Measurements from ENCODE around the gene ACTR2. TPM values are rescaled to one million over a fixed set of nuclear protein-coding genes. Genes with fewer than 3 reads are reported as not detected.

ACTR2 gene
- total RNA-seq, 1 experiment from 2014 or later: 246 TPM

DNA sequence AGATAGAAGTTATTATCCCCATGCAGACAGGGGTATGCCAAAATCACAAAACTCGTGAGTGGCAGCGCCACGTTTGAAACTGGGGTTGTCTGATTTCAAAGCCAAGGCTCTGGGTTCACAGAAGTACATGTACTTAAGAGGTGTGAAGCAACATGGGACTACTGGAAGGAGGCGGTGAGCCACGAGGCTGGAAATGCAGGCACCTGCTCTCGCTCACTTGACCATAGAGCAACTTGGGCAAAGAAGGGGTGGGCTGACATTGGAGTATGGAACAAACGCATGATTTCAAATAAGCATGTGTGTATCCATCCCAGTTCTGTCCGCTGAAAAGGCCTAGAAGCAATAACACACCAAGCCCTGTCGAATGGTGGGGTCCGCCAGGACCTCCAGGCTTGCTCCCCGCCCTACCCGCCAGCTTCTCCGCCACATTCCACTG is 593 bp upstream of the ACTR2 start:
- CTCF ChIA-PET: interaction anchor here (0.7 kb wide), 3 partner anchors 97 to 218 kb away, joined by 5 to 14 read pairs (median 7); partner anchors contain the start of genes CEP68 and RAB1A
- H3K36me3 ChIP-seq (ENCODE audit: low read depth): peaks cover 5% of the 10 kb centered on the region; the same call in 1 of the 2 replicates

DNA sequence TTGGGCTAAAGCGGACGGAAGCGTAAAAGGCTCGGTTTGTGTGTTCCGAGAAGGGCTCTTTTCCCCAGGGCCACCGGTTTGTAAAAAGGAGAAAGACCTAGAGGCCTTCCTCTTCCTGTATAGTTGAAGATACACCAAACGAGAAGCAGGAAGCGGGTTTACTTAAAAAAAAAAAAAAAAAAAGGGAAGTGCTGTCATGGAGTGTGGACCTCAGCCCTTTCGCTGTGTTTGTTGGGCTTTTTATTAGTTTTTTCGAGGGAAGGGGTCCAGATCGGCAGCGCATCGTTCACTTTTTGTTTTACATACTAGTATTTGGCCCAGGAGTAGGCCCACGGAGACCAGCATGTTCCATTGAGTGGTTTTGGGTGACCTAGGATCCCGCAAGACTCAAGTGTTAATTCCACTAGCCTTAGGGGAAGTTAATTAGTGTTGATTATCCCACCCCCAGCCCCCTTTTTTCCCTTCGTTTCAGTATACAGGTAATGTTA is 676 bp downstream of the ACTR2 start:
- POLR2A ChIA-PET (ENCODE audit: unreplicated experiment): no interaction called here
- Histone ChIP-seq H3K4me2 (peak overlapping the region; percentile 94), H3K79me2 (ENCODE audit: low read depth) (peaks cover 75% of the 10 kb centered on the region), H2AFZ (peak overlapping the region; percentile 98), H3F3A (ENCODE audit: insufficient read depth, low read depth) (peaks cover 10% of the 10 kb centered on the region), H3K27me3 (ENCODE audit: insufficient read depth, low read depth) (no peaks in the 10 kb centered on the region), H3K4me1 (replicated peaks; ENCODE audit: insufficient read depth) (peaks cover 49% of the 10 kb centered on the region), H3K4me3 (peak overlapping the region; percentile 80), H4K20me1 (ENCODE audit: insufficient read depth) (peaks cover 35% of the 10 kb centered on the region), H3K36me3 (ENCODE audit: low read depth) (peaks cover 8% of the 10 kb centered on the region; the same call in 1 of the 2 replicates), H3K9me3 (ENCODE audit: insufficient read depth, low read depth) (no peaks in the 10 kb centered on the region), H3K9me2 (ENCODE audit: insufficient read depth) (no peaks in the 10 kb centered on the region), H3K27ac (peak overlapping the region; percentile 88)
- BruUV-seq (replicated peaks): TSS peak; percentile 52
- TF ChIP-seq, protein P1, sequence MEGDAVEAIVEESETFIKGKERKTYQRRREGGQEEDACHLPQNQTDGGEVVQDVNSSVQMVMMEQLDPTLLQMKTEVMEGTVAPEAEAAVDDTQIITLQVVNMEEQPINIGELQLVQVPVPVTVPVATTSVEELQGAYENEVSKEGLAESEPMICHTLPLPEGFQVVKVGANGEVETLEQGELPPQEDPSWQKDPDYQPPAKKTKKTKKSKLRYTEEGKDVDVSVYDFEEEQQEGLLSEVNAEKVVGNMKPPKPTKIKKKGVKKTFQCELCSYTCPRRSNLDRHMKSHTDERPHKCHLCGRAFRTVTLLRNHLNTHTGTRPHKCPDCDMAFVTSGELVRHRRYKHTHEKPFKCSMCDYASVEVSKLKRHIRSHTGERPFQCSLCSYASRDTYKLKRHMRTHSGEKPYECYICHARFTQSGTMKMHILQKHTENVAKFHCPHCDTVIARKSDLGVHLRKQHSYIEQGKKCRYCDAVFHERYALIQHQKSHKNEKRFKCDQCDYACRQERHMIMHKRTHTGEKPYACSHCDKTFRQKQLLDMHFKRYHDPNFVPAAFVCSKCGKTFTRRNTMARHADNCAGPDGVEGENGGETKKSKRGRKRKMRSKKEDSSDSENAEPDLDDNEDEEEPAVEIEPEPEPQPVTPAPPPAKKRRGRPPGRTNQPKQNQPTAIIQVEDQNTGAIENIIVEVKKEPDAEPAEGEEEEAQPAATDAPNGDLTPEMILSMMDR (conservative IDR thresholded peaks at IDR 0.05): no peak
- no peak for TF ChIP-seq EZH2 (IDR thresholded peaks at IDR 0.05; ENCODE audit: low read depth)
- intact Hi-C loops (cut with micrococcal nuclease; ENCODE audit: unreplicated experiment): loop anchor here (5.0 kb wide), 1 partner anchor 171 kb away; the partner anchor contains the start of gene CEP68
- peak in 1 of 2 experiments; percentile 52 for DNase-seq
- CTCF ChIA-PET: no interaction called here

More for the DNA sequence above, 593 bp upstream of the ACTR2 start:
- POLR2A ChIA-PET (ENCODE audit: unreplicated experiment): interaction anchor here (0.5 to 1.1 kb wide), 18 partner anchors 11 to 1333 kb away, joined by 3 to 36 read pairs (median 9); partner anchors contain the start of gene RAB1A
- Histone ChIP-seq H3K4me3 (peak overlapping the region; percentile 80), H3K9me2 (ENCODE audit: insufficient read depth) (no peaks in the 10 kb centered on the region), H3K4me2 (peak overlapping the region; percentile 83), H3K27me3 (ENCODE audit: insufficient read depth, low read depth) (no peaks in the 10 kb centered on the region), H2AFZ (peak overlapping the region; percentile 98), H3K27ac (peak overlapping the region; percentile 38), H3F3A (ENCODE audit: insufficient read depth, low read depth) (peaks cover 10% of the 10 kb centered on the region), H3K79me2 (ENCODE audit: low read depth) (peaks cover 63% of the 10 kb centered on the region), H3K4me1 (replicated peaks; ENCODE audit: insufficient read depth) (peaks cover 46% of the 10 kb centered on the region), H4K20me1 (ENCODE audit: insufficient read depth) (peaks cover 33% of the 10 kb centered on the region), H3K9me3 (ENCODE audit: insufficient read depth, low read depth) (no peaks in the 10 kb centered on the region)
- intact Hi-C loops (cut with micrococcal nuclease; ENCODE audit: unreplicated experiment): loop anchor here (1.0 to 5.0 kb wide), 2 partner anchors 97 to 170 kb away; partner anchors contain the start of genes CEP68 and RAB1A
- DNase-seq: peak in 1 of 2 experiments; percentile 47
- BruUV-seq (replicated peaks): TSS peak; percentile 93
- TF ChIP-seq EZH2 (IDR thresholded peaks at IDR 0.05; ENCODE audit: low read depth): no peak
- TF ChIP-seq, protein P1 (conservative IDR thresholded peaks at IDR 0.05): no peak

DNA sequence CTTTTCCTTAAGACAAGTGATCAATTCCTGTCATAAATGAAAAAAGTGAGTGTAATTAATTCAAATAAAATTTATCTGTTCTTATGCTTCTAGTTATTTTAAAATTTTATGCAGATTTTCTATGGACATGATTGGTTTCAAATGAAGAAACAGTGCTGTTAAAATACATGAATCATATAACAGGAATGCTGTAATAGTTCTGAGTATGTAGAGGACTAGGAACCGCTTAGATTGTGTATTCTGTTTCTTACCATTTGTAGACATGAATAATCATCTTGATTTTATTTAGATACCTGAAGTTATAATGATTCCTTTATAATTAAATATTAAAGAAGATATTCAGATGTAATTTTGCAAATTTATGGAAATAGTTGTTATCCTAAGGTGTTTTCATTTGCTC is 3.5 kb downstream of the ACTR2 start:
- TF ChIP-seq, protein P1 (conservative IDR thresholded peaks at IDR 0.05): no peak
- TF ChIP-seq EZH2 (IDR thresholded peaks at IDR 0.05; ENCODE audit: low read depth): no peak
- H3K4me2 ChIP-seq: no peak overlapping the region
- H3K4me1 ChIP-seq (replicated peaks; ENCODE audit: insufficient read depth): peaks cover 38% of the 10 kb centered on the region
- DNase-seq: peak in 1 of 2 experiments; percentile 34
- H3K9me2 ChIP-seq (ENCODE audit: insufficient read depth): no peaks in the 10 kb centered on the region
- H3K36me3 ChIP-seq (ENCODE audit: low read depth): peaks cover 17% of the 10 kb centered on the region; the same call in 1 of the 2 replicates
- intact Hi-C loops (cut with micrococcal nuclease; ENCODE audit: unreplicated experiment): no loop called here
- no peak overlapping the region for H3K4me3 ChIP-seq
- ChIA-PET POLR2A (ENCODE audit: unreplicated experiment) (interaction anchor here (0.6 kb wide), 1 partner anchor 250 kb away, joined by 5 read pairs; no protein-coding TSS in a partner anchor), CTCF (no interaction called here)
- H3K27ac ChIP-seq: no peak overlapping the region; the same call in 1 of the 2 replicates
- peaks cover 15% of the 10 kb centered on the region for H3F3A ChIP-seq (ENCODE audit: insufficient read depth, low read depth)
- H3K9me3 ChIP-seq (ENCODE audit: insufficient read depth, low read depth): no peaks in the 10 kb centered on the region
- BruUV-seq (replicated peaks): no TSS peak
- peaks cover 94% of the 10 kb centered on the region for H3K79me2 ChIP-seq (ENCODE audit: low read depth)
- no peaks in the 10 kb centered on the region for H3K27me3 ChIP-seq (ENCODE audit: insufficient read depth, low read depth)
- peaks cover 56% of the 10 kb centered on the region for H4K20me1 ChIP-seq (ENCODE audit: insufficient read depth)
- no peak overlapping the region for H2AFZ ChIP-seq
